Panc1 (cell line): ENCODE data around the gene AMIGO2. TPM values are rescaled to one million over a fixed set of nuclear protein-coding genes. Genes with fewer than 3 reads are reported as not detected.

Source experiments
- ATAC-seq: fragments of 200-7000 bp; cut with Tn5 transposase; 2 replicates; pipeline ENCODE4 v1.9.1; 2020; ENCODE audit warnings: mild to moderate bottlenecking, moderate library complexity
- BruUV-seq: library from RNA; stranded (reverse); fragments of 400-500 nt; replicated peaks from 2 replicates; lab custom pipeline; 2021; lab: Mats Ljungman, UMichigan
- CTCF ChIA-PET: fragments of 300-600 bp; sonication (Branson Sonifier 250); formaldehyde crosslinking; loops from one replicate; lab custom pipeline; 2022; ENCODE audit warnings: antibody characterized with exemption; lab: Charles Lee
- POLR2A ChIA-PET: fragments of 300-600 bp; sonication (Branson Sonifier 250); formaldehyde crosslinking; loops from one replicate; lab custom pipeline; 2022; ENCODE audit warnings: antibody characterized with exemption; lab: Charles Lee
- DNase-seq: peaks from one replicate; pipeline ENCODE4 v3.0.0-alpha.2; 2010; ENCODE audit warnings: low read depth, low spot score
- H3K27ac ChIP-seq: 2 replicates; pipeline ENCODE4 v1.5.1; 2011; ENCODE audit warnings: mild to moderate bottlenecking, low read length, inconsistent platforms
- H3K27me3 ChIP-seq: fragments of 200-500 bp; sonication (Bioruptor generic); 2 replicates; pipeline ENCODE4 v1.6.0; 2014; ENCODE audit warnings: low read length, inconsistent platforms; ENCODE audit not compliant: control insufficient read depth, insufficient read depth
- H3K36me3 ChIP-seq: fragments of 200-500 bp; sonication (Bioruptor generic); 2 replicates; pipeline ENCODE4 v1.5.1; 2014; ENCODE audit warnings: inconsistent platforms, mild to moderate bottlenecking, low read length, moderate library complexity; ENCODE audit not compliant: control insufficient read depth, insufficient read depth
- H3K4me1 ChIP-seq: 2 replicates; pipeline ENCODE4 v1.5.1; 2011; ENCODE audit warnings: inconsistent platforms, mild to moderate bottlenecking, low read length, moderate library complexity; ENCODE audit not compliant: control insufficient read depth, insufficient read depth
- H3K4me3 ChIP-seq, 2 experiments: 2 replicates each; pipeline ENCODE4 v1.5.1; 2011 to 2012; ENCODE audit warnings: low read depth in 2 of 2, low read length in 2 of 2, mild to moderate bottlenecking in 2 of 2, inconsistent platforms in 1 of 2, moderate library complexity in 1 of 2
- H3K9me3 ChIP-seq: fragments of 200-500 bp; sonication (Bioruptor generic); 2 replicates; pipeline ENCODE4 v1.5.1; 2014; ENCODE audit warnings: low read depth, mild to moderate bottlenecking, inconsistent platforms, low read length, moderate library complexity; ENCODE audit not compliant: control insufficient read depth, insufficient read depth
- POLR2AphosphoS5 ChIP-seq: IDR thresholded peaks from 2 replicates; pipeline ENCODE4 v1.6.1; 2012; ENCODE audit warnings: mild to moderate bottlenecking, low read depth, low read length, moderate library complexity
- REST ChIP-seq, 2 experiments: IDR thresholded peaks; 2 replicates each; pipeline ENCODE4 v1.6.1; 2011 to 2012; ENCODE audit warnings: low read depth in 2 of 2, control low read depth in 1 of 2, low read length in 1 of 2, mild to moderate bottlenecking in 1 of 2, moderate library complexity in 1 of 2; ENCODE audit not compliant: insufficient read depth in 1 of 2
- SIN3A ChIP-seq: IDR thresholded peaks from 2 replicates; pipeline ENCODE4 v1.6.1; 2012; ENCODE audit warnings: low read depth, mild to moderate bottlenecking, low read length, moderate library complexity, borderline replicate concordance; ENCODE audit not compliant: insufficient read depth
- TCF7L2 ChIP-seq: IDR thresholded peaks from 2 replicates; pipeline ENCODE4 v1.6.1; 2011; ENCODE audit warnings: mild to moderate bottlenecking, low read depth, low read length, inconsistent platforms
- in situ Hi-C: cut with HindIII; loops from 2 replicates; pipeline ENCODE4 v1.10.0; 2016; ENCODE audit warnings: low sequenced_read_pairs, low pct_unique_long_range_greater_than_20kb
- intact Hi-C: fragments of 100-400 bp; cut with micrococcal nuclease; formaldehyde crosslinking; loops from one replicate; pipeline ENCODE4 v1.10.0; 2022; ENCODE audit not compliant: unreplicated experiment
- total RNA-seq: library from RNA; stranded (reverse); gene quantifications from one replicate; pipeline ENCODE4 v1.2.1, GENCODE V29; 2021; ENCODE audit not compliant: unreplicated experiment
- TF ChIP-seq, protein P1 (sequence below): fragments of 450-650 bp; IDR thresholded peaks from 2 replicates; pipeline ENCODE4 v1.5.1; 2017; ENCODE audit warnings: mild to moderate bottlenecking

Gene AMIGO2
- total RNA-seq, 1 experiment from 2014 or later = 21.8 TPM

DNA sequence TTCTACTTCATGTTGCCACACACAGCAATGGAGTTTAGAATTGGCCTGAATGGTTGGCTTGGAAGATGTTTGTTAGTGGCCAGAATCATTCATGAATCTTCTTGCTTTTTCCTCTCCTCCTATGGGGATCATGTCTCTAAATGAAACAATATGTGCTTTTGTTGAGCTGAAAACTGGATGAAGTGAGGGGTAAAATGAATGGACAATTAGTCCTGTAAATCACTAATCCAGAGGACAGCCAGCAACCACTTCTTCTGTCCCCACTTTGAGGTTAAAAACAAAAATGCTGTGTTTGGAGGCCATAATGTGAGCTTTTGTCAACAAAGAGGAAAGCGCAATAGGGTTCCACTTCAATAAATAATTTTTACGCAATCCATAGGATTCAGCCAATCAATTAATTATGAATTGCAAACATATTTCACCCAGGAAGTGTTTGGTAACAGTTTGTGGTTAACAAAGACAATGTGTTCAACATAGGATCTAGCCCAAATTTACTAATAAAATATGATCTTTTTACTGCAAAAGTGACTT lies 30.3 kb upstream of the AMIGO2 start:
- intact Hi-C loops = no loop called here
- H3K27ac ChIP-seq = no peak overlapping the region
- H3K9me3 ChIP-seq = no peaks in the 10 kb centered on the region
- no peaks in the 10 kb centered on the region; the same call in 1 of the 2 replicates for H3K4me1 ChIP-seq
- in situ Hi-C loops = no loop called here
- H3K36me3 ChIP-seq = no peaks in the 10 kb centered on the region
- BruUV-seq = no TSS peak
- DNase-seq (no peak), ATAC-seq (no peak)
- TF ChIP-seq, protein P1, sequence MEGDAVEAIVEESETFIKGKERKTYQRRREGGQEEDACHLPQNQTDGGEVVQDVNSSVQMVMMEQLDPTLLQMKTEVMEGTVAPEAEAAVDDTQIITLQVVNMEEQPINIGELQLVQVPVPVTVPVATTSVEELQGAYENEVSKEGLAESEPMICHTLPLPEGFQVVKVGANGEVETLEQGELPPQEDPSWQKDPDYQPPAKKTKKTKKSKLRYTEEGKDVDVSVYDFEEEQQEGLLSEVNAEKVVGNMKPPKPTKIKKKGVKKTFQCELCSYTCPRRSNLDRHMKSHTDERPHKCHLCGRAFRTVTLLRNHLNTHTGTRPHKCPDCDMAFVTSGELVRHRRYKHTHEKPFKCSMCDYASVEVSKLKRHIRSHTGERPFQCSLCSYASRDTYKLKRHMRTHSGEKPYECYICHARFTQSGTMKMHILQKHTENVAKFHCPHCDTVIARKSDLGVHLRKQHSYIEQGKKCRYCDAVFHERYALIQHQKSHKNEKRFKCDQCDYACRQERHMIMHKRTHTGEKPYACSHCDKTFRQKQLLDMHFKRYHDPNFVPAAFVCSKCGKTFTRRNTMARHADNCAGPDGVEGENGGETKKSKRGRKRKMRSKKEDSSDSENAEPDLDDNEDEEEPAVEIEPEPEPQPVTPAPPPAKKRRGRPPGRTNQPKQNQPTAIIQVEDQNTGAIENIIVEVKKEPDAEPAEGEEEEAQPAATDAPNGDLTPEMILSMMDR = no peak
- TF ChIP-seq TCF7L2 (no peak), POLR2AphosphoS5 (no peak), SIN3A (no peak), REST (IDR thresholded peaks at IDR 0.05; ENCODE audit: insufficient read depth in 1 of 2, low read depth in 2 of 2, low read length in 1 of 2) (no peak)
- ChIA-PET CTCF (no interaction called here), POLR2A (no interaction called here)
- H3K4me3 ChIP-seq = no peak overlapping the region
- no peaks in the 10 kb centered on the region for H3K27me3 ChIP-seq

DNA sequence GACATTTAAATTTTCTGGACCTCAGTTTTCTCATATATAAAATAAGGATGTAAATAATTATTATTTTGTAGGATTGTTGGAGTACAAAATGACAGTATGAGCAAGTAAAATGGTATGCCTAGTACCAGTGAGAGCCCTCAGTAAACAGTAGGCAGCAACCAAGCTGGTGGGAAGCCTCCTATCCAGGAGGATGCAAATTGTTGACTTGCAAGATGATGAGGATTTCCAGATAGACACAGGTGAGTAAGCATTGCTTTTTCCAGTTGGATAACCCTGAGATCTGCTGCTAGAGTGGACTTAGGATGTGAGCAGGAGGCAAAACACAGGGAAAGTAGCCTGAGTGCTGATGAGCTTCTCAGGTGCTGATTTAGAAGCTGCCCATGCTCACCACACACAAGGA lies 28.2 kb upstream of the AMIGO2 start:
- ChIA-PET POLR2A (no interaction called here), CTCF (no interaction called here)
- Histone ChIP-seq H3K27ac (no peak overlapping the region; the same call in 1 of the 2 replicates), H3K36me3 (no peaks in the 10 kb centered on the region), H3K9me3 (no peaks in the 10 kb centered on the region), H3K4me1 (no peaks in the 10 kb centered on the region; the same call in 1 of the 2 replicates), H3K27me3 (no peaks in the 10 kb centered on the region), H3K4me3 (no peak overlapping the region)
- DNase-seq (no peak), ATAC-seq (no peak)
- intact Hi-C loops (no loop called here), in situ Hi-C loops (no loop called here)
- BruUV-seq = no TSS peak
- TF ChIP-seq TCF7L2 (no peak), REST (IDR thresholded peaks at IDR 0.05; ENCODE audit: insufficient read depth in 1 of 2, low read depth in 2 of 2, low read length in 1 of 2) (no peak), POLR2AphosphoS5 (no peak), SIN3A (no peak)
- TF ChIP-seq, protein P1 = no peak
